ENCODE results near the gene FHOD3.

- no peak for TF ChIP-seq POLR2A (IDR thresholded peaks at IDR 0.05)
- TF ChIP-seq CTCF (IDR thresholded peaks at IDR 0.05), result no peak
- no peak for TF ChIP-seq EP300 (IDR thresholded peaks at IDR 0.05)
Observed at GRCh38 chr18:36409779-36410178, 112.3 kb downstream of the FHOD3 start.
